ENCODE measurements around the gene BTBD6.

BTBD6 gene

GRCh38 chr14:105227346-105227745 is 21.0 kb upstream of the BTBD6 start:
- no peak for DNase-seq
- no peak for TF ChIP-seq CTCF (IDR thresholded peaks at IDR 0.05)
- Mint-ChIP-seq H3K9me3 (no peaks in the 10 kb centered on the region), H3K27ac (peak overlapping the region; percentile 51), H3K4me1 (peaks cover 6% of the 10 kb centered on the region), H3K27me3 (ENCODE audit: low read depth, poor library complexity) (no peaks in the 10 kb centered on the region), H3K36me3 (ENCODE audit: low read depth) (peaks cover 38% of the 10 kb centered on the region), H3K4me3 (no peak overlapping the region)

DNA sequence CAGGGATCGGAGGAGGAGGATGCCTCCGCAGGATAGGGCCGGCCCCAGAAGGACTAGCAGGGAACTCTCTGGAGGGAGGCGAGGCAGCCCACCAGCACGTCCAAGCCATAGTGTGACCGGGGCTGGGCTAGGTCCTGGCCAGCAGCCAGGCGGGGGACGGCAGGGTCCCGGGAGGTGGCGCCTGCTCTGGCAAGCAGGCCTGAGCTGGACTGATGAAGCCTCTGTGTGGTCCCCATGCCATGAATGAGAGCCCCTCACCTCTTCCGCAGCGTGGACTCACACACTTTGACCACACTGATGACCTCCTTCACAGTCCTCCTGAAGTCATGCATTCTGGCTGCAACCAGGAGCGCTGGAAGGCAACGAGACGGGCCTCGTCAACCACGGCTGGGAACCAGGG is 19.8 kb upstream of the BTBD6 start:
- Mint-ChIP-seq H3K4me1 (no peaks in the 10 kb centered on the region), H3K4me3 (no peak overlapping the region), H3K27ac (peak overlapping the region; percentile 42), H3K27me3 (ENCODE audit: low read depth, poor library complexity) (no peaks in the 10 kb centered on the region), H3K36me3 (ENCODE audit: low read depth) (peaks cover 29% of the 10 kb centered on the region), H3K9me3 (no peaks in the 10 kb centered on the region)
- no peak for TF ChIP-seq CTCF (IDR thresholded peaks at IDR 0.05)
- DNase-seq = no peak

DNA sequence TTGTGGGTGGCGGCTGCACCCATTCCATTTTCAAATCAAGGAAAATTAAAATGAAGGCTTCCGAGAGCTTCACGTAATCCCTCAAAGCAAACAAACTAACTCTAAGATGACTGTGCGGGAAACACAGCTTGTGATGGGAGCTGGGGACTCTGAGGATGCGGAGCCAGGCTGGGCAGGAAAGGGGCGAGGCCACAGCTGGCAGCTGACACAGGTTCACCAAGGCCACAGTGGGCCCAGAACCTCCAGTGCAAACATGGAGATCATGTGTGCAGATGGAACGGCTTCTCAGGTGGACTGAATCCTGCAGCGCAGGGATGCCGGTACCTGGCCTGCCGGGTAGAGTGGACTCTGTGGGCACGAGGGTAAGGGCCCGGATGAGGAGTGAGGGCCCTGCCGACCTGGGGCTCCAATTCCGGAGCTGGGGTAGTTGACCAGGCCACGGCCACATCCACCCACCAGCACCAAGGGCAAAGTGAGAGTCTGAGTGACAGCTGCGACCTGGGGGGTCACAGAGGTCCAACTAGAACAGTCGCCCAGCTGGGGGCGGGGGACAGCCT is 19.2 kb upstream of the BTBD6 start:
- no peaks in the 10 kb centered on the region for H3K4me1 Mint-ChIP-seq
- no peaks in the 10 kb centered on the region for H3K27me3 Mint-ChIP-seq (ENCODE audit: low read depth, poor library complexity)
- peaks cover 23% of the 10 kb centered on the region for H3K36me3 Mint-ChIP-seq (ENCODE audit: low read depth)
- no peak for TF ChIP-seq CTCF (IDR thresholded peaks at IDR 0.05)
- no peak overlapping the region for H3K4me3 Mint-ChIP-seq
- H3K9me3 Mint-ChIP-seq = no peaks in the 10 kb centered on the region
- peak overlapping the region; percentile 42 for H3K27ac Mint-ChIP-seq
- no peak for DNase-seq

GRCh38 chr14:105240811-105241576 is 7.3 kb upstream of the BTBD6 start:
- no peak overlapping the region for H3K4me3 Mint-ChIP-seq
- no peak for DNase-seq
- no peak overlapping the region for H3K27ac Mint-ChIP-seq
- TF ChIP-seq CTCF (IDR thresholded peaks at IDR 0.05) = no peak
- H3K9me3 Mint-ChIP-seq = no peaks in the 10 kb centered on the region
- H3K4me1 Mint-ChIP-seq = no peaks in the 10 kb centered on the region
- H3K27me3 Mint-ChIP-seq (ENCODE audit: low read depth, poor library complexity) = no peaks in the 10 kb centered on the region
- H3K36me3 Mint-ChIP-seq (ENCODE audit: low read depth) = peaks cover 24% of the 10 kb centered on the region

- no peak overlapping the region for H3K4me3 Mint-ChIP-seq
- no peaks in the 10 kb centered on the region for H3K4me1 Mint-ChIP-seq
- no peaks in the 10 kb centered on the region for H3K27me3 Mint-ChIP-seq (ENCODE audit: low read depth, poor library complexity)
- peaks cover 26% of the 10 kb centered on the region for H3K36me3 Mint-ChIP-seq (ENCODE audit: low read depth)
- H3K9me3 Mint-ChIP-seq = no peaks in the 10 kb centered on the region
- no peak overlapping the region for H3K27ac Mint-ChIP-seq
- no peak for DNase-seq
- TF ChIP-seq CTCF (IDR thresholded peaks at IDR 0.05) = no peak
These were observed 6.7 kb upstream of the BTBD6 start for GRCh38 chr14:105241641-105242040.

DNA sequence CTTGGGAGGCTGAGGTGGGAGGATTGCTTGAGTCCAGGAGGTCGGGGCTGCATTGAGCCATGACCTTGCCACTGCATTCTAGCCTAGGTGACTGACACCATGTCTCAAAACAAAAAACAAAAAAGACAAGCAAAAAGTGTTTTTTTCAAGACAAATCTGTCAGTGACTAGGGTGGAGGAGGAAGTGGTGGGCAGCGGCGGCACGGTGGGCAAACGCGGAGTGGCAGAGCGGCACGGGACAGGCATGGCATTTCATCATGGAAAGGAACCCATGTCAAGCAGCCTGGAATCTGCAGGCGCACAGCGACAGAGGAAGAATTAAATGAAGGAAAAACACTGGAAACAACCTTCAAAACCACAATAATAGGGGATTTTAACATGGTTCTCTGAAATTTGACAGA is 4.0 kb upstream of the BTBD6 start:
- H3K4me3 Mint-ChIP-seq = no peak overlapping the region

More for the DNA sequence above, 4.0 kb upstream of the BTBD6 start:
- H3K9me3 Mint-ChIP-seq = no peaks in the 10 kb centered on the region
- DNase-seq = no peak
- peak overlapping the region; percentile 22 for H3K27ac Mint-ChIP-seq
- H3K27me3 Mint-ChIP-seq (ENCODE audit: low read depth, poor library complexity) = peaks cover 2% of the 10 kb centered on the region
- H3K4me1 Mint-ChIP-seq = peaks cover 11% of the 10 kb centered on the region
- no peak for TF ChIP-seq CTCF (IDR thresholded peaks at IDR 0.05)
- peaks cover 33% of the 10 kb centered on the region for H3K36me3 Mint-ChIP-seq (ENCODE audit: low read depth)
